Stimulated activated effector memory CD8-positive, alpha-beta T cell treated with anti-CD3 and anti-CD28 coated beads, Interleukin-12 subunit alpha, Interleukin-12 subunit beta, amount 100 ng/mL, for 72 hours (primary cell): ENCODE measurements around the gene CLMN.

Source experiments
- ATAC-seq: fragments of 150-1000 bp; cut with Tn5 transposase; 2 replicates; pipeline ENCODE4 v1.10.0; 2021
- DNase-seq, 2 donors: peaks; one replicate each; pipeline ENCODE4 v3.0.0; 2021 to 2022; ENCODE audit warnings: low spot score in 2 of 2
- H3K27ac Mint-ChIP-seq: one replicate; pipeline ENCODE4 v1.8.0; 2022; ENCODE audit warnings: mild to moderate bottlenecking, mixed read lengths
- H3K36me3 Mint-ChIP-seq: one replicate; pipeline ENCODE4 v1.8.0; 2022; ENCODE audit warnings: mild to moderate bottlenecking, mixed read lengths
- H3K4me1 Mint-ChIP-seq: one replicate; pipeline ENCODE4 v1.8.0; 2022; ENCODE audit warnings: mixed read lengths
- H3K4me3 Mint-ChIP-seq: one replicate; pipeline ENCODE4 v1.8.0; 2022; ENCODE audit warnings: mild to moderate bottlenecking, mixed read lengths
- H3K9me3 Mint-ChIP-seq: one replicate; pipeline ENCODE4 v1.8.0; 2022; ENCODE audit warnings: mixed read lengths

The CLMN gene

GRCh38 chr14:95260537-95261361, 59.0 kb downstream of the CLMN start:
- peak; percentile 85 for ATAC-seq
- Mint-ChIP-seq H3K36me3 (no peaks in the 10 kb centered on the region), H3K27ac (no peak overlapping the region), H3K4me1 (peaks cover 6% of the 10 kb centered on the region), H3K4me3 (no peak overlapping the region), H3K9me3 (no peaks in the 10 kb centered on the region)
- DNase-seq: peak; percentile 9 to 70

DNA sequence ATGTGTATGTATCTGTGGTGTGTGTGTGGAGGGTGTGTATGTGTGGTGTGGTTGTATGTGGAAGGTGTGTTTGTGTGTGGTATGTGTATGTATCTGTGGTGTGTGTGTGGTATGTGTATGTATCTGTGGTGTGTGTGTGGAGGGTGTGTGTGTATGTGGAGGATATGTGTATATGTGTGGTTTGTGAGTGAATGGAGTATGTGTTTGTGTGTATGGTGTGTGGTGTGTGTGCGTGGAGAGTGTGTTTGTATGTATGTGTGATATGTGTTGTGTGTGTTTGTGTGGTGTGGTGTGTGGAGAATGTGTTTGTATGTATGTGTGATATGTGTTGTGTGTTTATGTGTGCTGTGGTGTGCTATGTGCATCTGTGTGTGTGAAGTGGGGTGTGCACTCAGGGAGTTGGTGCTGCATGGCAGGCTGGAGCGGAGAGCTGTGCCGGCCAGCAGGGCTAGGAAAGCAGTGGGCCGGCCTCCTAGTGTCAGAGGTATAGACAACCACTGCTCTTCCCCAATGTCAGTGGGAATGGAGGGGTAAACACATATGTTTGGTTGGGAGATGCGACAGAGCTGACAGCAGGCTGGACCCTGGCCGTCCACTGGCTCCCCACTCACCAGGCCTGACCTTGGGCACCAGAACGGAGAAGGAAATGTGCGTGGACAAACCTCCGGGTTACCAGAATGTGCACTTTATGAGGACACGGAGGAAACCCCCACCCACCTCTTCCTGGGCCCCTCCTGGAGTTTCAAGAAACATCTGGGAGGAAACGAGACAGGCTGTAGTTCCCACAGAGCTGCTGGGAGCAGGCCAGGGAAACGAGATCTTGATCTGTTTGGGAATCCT, 60.7 kb downstream of the CLMN start:
- Mint-ChIP-seq H3K36me3 (no peaks in the 10 kb centered on the region), H3K9me3 (no peaks in the 10 kb centered on the region), H3K4me3 (no peak overlapping the region), H3K4me1 (no peaks in the 10 kb centered on the region), H3K27ac (no peak overlapping the region)
- ATAC-seq: no peak
- DNase-seq: no peak

- Mint-ChIP-seq H3K27ac (no peak overlapping the region), H3K4me3 (no peak overlapping the region), H3K4me1 (no peaks in the 10 kb centered on the region), H3K9me3 (no peaks in the 10 kb centered on the region), H3K36me3 (no peaks in the 10 kb centered on the region)
- no peak for DNase-seq
- no peak for ATAC-seq
Observed at GRCh38 chr14:95258156-95258555, 61.6 kb downstream of the CLMN start.

- H3K27ac Mint-ChIP-seq: no peak overlapping the region
- no peak for ATAC-seq
- no peaks in the 10 kb centered on the region for H3K36me3 Mint-ChIP-seq
- H3K4me3 Mint-ChIP-seq: no peak overlapping the region
- H3K9me3 Mint-ChIP-seq: no peaks in the 10 kb centered on the region
- no peak for DNase-seq
- no peaks in the 10 kb centered on the region for H3K4me1 Mint-ChIP-seq
Observed at GRCh38 chr14:95257521-95257920, 62.2 kb downstream of the CLMN start.

DNA sequence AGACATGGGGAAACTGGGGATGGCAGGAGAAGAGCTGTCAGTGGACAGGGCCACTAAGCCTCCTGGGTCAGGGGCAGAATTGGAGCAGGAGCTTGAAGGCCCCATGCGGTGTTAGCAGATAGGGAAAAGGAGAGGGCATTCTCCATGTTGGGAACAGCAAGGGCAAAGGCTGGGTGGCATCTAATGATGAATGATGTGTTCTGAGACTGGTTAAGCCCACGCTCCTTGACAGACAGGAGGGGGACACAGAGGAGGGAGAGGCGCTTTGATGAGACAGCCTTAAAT, 63.0 kb downstream of the CLMN start:
- Mint-ChIP-seq H3K4me3 (no peak overlapping the region), H3K36me3 (no peaks in the 10 kb centered on the region), H3K27ac (no peak overlapping the region), H3K9me3 (no peaks in the 10 kb centered on the region), H3K4me1 (no peaks in the 10 kb centered on the region)
- no peak for DNase-seq
- ATAC-seq: no peak

GRCh38 chr14:95256002-95256775, 63.5 kb downstream of the CLMN start:
- Mint-ChIP-seq H3K4me3 (no peak overlapping the region), H3K9me3 (no peaks in the 10 kb centered on the region), H3K36me3 (no peaks in the 10 kb centered on the region), H3K27ac (no peak overlapping the region), H3K4me1 (no peaks in the 10 kb centered on the region)
- ATAC-seq (no peak), DNase-seq (no peak)

GRCh38 chr14:95255487-95255886, 64.2 kb downstream of the CLMN start:
- H3K4me3 Mint-ChIP-seq: no peak overlapping the region
- no peak for ATAC-seq
- no peak for DNase-seq
- H3K36me3 Mint-ChIP-seq: no peaks in the 10 kb centered on the region
- H3K9me3 Mint-ChIP-seq: no peaks in the 10 kb centered on the region
- no peaks in the 10 kb centered on the region for H3K4me1 Mint-ChIP-seq
- no peak overlapping the region for H3K27ac Mint-ChIP-seq

- H3K4me1 Mint-ChIP-seq: no peaks in the 10 kb centered on the region
- DNase-seq (no peak), ATAC-seq (no peak)
- no peak overlapping the region for H3K27ac Mint-ChIP-seq
- no peak overlapping the region for H3K4me3 Mint-ChIP-seq
- no peaks in the 10 kb centered on the region for H3K9me3 Mint-ChIP-seq
- H3K36me3 Mint-ChIP-seq: no peaks in the 10 kb centered on the region
Observed at GRCh38 chr14:95255013-95255412, 64.7 kb downstream of the CLMN start.

- Mint-ChIP-seq H3K4me3 (no peak overlapping the region), H3K27ac (no peak overlapping the region), H3K9me3 (no peaks in the 10 kb centered on the region), H3K36me3 (no peaks in the 10 kb centered on the region), H3K4me1 (no peaks in the 10 kb centered on the region)
- ATAC-seq (no peak), DNase-seq (no peak)
Observed at GRCh38 chr14:95254288-95254687, 65.4 kb downstream of the CLMN start.

GRCh38 chr14:95253039-95253630, 66.6 kb downstream of the CLMN start:
- ATAC-seq (no peak), DNase-seq (no peak)
- no peaks in the 10 kb centered on the region for H3K4me1 Mint-ChIP-seq
- no peak overlapping the region for H3K4me3 Mint-ChIP-seq
- no peak overlapping the region for H3K27ac Mint-ChIP-seq
- no peaks in the 10 kb centered on the region for H3K9me3 Mint-ChIP-seq
- H3K36me3 Mint-ChIP-seq: no peaks in the 10 kb centered on the region

GRCh38 chr14:95252219-95252618, 67.5 kb downstream of the CLMN start:
- no peak for DNase-seq
- H3K4me1 Mint-ChIP-seq: no peaks in the 10 kb centered on the region
- no peaks in the 10 kb centered on the region for H3K9me3 Mint-ChIP-seq
- no peak for ATAC-seq
- H3K4me3 Mint-ChIP-seq: no peak overlapping the region
- H3K27ac Mint-ChIP-seq: no peak overlapping the region
- no peaks in the 10 kb centered on the region for H3K36me3 Mint-ChIP-seq

DNA sequence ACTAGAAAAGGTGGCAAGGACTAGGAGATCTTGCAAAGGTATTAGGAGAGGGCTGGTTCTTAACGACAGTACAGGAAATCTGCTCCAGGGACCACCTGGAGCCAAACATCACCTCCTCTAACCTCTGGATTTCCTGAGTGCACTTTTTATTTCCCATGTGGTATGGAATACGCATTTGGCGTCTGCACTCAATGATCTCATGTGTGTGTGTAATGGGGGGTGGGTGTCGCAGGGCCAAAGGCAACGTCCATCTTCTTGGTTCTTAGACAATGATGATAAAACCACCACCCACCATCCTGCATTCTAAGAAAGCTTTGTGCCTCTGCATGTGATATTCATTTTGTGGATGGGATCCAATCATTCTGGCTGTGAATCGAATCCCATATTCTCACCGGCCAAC, 68.8 kb downstream of the CLMN start:
- DNase-seq: no peak
- Mint-ChIP-seq H3K36me3 (no peaks in the 10 kb centered on the region), H3K4me3 (no peak overlapping the region), H3K9me3 (no peaks in the 10 kb centered on the region), H3K4me1 (no peaks in the 10 kb centered on the region), H3K27ac (no peak overlapping the region)
- ATAC-seq: no peak

DNA sequence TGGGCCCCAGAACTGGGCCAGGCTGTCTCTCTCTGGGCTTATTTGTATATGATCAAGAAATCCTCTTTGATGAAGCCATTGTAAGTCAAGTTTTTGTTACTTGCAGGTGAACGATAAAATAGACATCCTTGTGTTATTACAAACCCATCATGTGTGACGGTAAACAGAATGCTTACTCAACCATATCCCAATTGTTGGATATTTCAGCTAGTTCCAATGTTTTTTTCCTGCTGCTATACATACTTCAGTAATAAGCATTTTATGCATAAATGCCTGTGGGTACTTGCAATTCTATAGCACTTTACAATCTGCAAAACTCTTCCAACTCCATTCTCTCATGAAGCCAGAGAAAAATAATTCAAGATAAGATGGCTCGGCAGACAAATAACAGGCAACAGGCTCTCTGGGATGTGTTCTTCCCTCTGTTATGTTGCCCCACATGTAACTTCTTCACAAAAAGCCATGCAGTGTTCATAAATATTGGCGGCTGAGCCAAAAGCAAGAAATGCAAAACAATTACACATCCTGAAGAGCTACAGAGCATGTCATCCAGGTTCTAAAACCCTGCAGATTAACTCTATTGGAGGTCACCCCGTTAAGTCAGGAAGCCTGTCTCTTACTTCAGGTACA, 69.5 kb downstream of the CLMN start:
- Mint-ChIP-seq H3K36me3 (no peaks in the 10 kb centered on the region), H3K4me1 (no peaks in the 10 kb centered on the region), H3K4me3 (no peak overlapping the region), H3K9me3 (no peaks in the 10 kb centered on the region), H3K27ac (no peak overlapping the region)
- DNase-seq (no peak), ATAC-seq (no peak)

DNA sequence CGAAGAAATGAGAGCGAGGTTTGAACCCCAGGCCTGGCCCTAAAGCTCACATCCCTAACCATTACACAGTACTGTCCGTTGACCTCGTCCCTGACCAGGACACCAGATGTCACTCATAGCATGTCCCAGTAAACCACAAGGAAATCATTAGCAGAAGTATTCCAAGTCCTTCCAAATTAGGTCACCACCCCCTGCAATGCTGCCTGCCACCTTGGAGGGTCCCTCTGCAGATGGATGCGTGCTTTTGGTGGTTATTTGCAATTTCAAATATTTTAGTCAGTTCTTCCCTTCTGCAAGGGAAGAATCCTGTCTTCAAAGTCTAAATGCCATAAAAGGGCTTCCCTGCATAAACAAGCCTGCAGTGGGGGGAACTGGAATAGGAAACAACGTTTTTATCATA, 71.3 kb downstream of the CLMN start:
- no peak for DNase-seq
- no peaks in the 10 kb centered on the region for H3K4me1 Mint-ChIP-seq
- no peak overlapping the region for H3K4me3 Mint-ChIP-seq
- H3K36me3 Mint-ChIP-seq: no peaks in the 10 kb centered on the region
- no peak for ATAC-seq
- no peak overlapping the region for H3K27ac Mint-ChIP-seq
- no peaks in the 10 kb centered on the region for H3K9me3 Mint-ChIP-seq

DNA sequence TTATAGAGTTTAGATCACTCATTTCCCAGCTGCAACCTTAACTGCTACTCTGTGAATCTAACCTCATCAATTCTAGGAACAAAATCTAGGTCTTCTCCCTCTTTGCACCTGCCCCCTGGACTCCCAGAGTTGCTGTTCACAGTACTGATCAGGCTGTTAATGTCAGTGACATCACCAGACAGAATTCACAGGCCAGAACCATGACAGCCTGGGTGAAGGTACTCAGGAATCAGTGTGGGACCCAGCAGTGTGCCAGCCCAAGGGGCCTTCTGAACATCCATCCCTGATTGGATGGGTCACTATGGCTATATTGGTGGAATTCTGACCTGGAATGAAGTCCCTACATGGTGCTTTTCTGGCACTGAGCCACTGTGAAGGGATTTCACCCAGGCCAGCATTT, 72.8 kb downstream of the CLMN start:
- H3K27ac Mint-ChIP-seq: no peak overlapping the region
- no peaks in the 10 kb centered on the region for H3K4me1 Mint-ChIP-seq
- ATAC-seq: no peak
- no peaks in the 10 kb centered on the region for H3K36me3 Mint-ChIP-seq
- no peak overlapping the region for H3K4me3 Mint-ChIP-seq
- H3K9me3 Mint-ChIP-seq: no peaks in the 10 kb centered on the region
- DNase-seq: no peak
